GM12872 (cell line): ENCODE measurements around the gene SMAD3.

Experiments used
- CTCF ChIP-seq: IDR thresholded peaks from 3 replicates; pipeline ENCODE4 v1.5.1; 2011; ENCODE audit warnings: low read depth, mild to moderate bottlenecking, low read length, moderate library complexity; ENCODE audit not compliant: insufficient read depth

Gene SMAD3

GRCh38 chr15:67157521-67158252 is 92.3 kb downstream of the SMAD3 start:
- no peak for TF ChIP-seq CTCF

GRCh38 chr15:67158367-67158766 is 93.0 kb downstream of the SMAD3 start:
- TF ChIP-seq CTCF = no peak

- no peak for TF ChIP-seq CTCF
Observed at GRCh38 chr15:67161412-67161811, 96.0 kb downstream of the SMAD3 start.

GRCh38 chr15:67161881-67162280 is 96.5 kb downstream of the SMAD3 start:
- TF ChIP-seq CTCF = no peak

GRCh38 chr15:67163180-67163579 is 97.8 kb downstream of the SMAD3 start:
- TF ChIP-seq CTCF = no peak

- no peak for TF ChIP-seq CTCF
Observed at GRCh38 chr15:67164401-67164791, 99.0 kb downstream of the SMAD3 start.

GRCh38 chr15:67164811-67165253 is 99.4 kb downstream of the SMAD3 start:
- no peak for TF ChIP-seq CTCF
